ENCODE measurements around the gene SMLR1.

The SMLR1 gene

DNA sequence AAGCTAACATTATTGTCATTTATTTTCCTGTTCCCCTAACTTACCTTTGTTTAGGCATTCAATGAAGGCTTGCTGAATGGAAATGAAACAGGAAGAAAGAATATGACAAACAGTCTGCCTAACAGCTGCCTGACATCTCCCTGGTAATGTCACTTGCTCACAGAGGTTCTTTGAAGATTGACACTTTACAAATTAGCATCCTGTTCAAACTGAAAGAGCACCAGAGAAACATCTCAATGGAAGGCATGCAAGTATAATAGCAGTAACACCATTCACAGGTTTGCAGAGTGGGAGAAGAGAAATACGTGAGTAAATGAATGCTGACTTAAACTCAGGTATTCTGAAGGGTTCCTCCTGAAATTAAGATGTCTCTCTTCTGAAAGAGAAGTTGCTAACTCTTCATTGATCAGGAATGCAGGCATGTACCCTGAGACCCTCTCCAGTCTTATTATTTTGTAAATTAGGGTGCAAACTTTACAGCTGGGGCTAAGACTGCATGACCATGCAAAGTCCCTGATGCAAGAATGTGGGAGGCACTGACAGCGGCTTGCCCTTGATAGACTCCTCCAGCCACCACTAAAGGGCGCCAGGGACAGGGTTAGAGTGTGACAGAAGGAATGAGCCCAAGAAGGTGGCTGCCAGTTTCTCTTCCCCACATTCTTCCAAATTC is 1.3 kb upstream of the SMLR1 start:
- no peak for DNase-seq (ENCODE audit: low spot score)

DNA sequence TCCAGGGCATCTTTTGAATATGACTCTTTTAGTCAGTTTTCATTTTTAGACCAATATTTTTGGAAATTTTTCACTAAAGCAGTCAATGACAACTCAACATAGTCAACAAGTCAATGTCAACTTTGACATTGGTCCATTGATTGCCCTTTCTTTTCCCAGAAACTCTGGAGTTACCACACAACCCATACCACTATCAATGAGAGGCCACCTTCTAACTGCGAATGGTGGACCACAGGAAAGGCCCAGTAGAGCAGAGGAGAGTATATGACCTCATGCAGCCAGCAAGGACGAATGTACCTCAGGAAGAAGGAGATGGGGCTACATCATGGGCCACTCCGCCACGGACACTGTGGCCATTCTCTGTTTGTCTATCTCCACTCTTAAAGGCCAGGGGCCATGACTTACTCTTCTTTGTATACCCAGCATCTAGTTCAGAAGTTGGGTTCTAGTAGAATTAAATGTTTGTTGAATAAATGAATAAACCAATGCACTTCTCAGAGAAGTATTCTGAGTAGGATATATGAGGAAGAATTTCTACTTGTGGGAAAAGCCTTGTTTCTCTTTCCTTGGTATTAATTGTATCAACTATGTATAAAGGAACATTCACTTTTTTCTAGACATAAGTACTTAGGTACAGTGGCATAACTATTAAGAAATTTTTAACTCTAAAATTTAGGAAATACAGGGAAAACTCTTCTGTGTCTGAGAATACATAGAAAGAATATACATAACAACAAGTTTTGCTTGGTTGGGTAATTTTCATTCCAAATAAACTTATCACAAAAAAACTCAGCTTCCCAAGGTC is 562 bp upstream of the SMLR1 start:
- no peak for DNase-seq (ENCODE audit: low spot score)

DNA sequence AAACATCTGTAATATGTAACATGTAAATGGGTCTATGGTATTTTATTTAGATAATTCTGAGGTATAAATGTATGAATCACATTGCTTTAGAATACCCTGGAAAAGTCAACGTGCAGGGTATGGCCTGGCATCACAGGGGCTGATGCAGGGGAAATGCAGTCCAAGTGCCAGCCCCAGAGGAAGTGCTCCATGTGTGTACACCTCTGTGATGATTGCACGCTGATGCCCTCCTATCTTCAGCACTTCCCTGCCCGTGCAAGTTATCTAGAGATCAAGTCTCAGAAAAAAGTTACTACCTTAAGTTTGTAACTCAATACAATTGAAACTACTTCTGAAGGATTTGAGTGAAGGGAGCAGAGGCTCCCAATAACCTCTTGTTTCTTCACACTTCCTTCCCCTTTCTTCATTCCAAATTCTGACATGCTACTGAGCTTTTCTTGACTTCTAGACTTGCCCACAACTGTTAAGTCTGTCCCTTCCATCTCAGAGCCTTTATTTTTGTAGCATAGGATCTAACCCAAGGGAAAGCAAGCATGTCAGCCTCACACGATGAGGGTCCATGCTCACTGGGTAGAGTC is 2.2 kb downstream of the SMLR1 start:
- DNase-seq (ENCODE audit: low spot score), result no peak

DNA sequence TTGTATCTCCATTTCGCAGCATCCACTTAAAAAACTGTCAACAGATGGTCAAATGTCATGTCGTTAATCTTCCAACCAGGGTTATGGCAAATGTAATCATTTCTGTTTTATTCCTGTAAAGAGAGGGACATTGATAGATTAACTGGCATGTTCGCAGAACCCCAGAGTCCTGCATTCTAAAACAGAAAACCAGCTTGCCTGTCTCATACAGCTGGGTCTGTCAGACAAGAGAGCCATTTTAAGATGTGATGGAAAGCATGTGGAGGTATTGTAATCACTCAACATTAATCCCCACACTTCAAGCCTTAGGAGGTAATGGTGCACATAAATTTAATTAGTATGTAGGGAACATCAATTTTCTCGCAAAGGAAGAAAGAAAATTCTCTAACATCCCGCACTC is 4.4 kb downstream of the SMLR1 start:
- no peak for DNase-seq (ENCODE audit: low spot score)

DNA sequence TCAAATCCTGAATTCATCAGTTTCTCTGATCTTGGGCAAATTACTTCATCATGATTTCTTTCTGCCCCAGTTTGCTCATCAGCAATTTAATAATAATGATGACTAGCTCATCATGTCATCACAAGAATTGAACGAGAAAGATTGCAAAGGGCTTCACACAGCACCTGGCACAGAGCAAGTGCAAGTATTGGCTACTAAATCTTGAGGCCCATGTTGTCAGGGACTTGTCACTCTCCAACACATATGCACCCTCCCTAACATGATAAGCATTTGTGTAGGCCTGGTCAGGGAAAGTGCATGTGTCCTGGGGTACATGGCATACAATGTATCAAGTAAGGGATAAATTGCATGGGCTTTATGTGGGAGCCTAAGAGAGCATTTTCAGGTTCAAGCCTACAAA is 6.4 kb downstream of the SMLR1 start:
- DNase-seq (ENCODE audit: low spot score), result no peak

DNA sequence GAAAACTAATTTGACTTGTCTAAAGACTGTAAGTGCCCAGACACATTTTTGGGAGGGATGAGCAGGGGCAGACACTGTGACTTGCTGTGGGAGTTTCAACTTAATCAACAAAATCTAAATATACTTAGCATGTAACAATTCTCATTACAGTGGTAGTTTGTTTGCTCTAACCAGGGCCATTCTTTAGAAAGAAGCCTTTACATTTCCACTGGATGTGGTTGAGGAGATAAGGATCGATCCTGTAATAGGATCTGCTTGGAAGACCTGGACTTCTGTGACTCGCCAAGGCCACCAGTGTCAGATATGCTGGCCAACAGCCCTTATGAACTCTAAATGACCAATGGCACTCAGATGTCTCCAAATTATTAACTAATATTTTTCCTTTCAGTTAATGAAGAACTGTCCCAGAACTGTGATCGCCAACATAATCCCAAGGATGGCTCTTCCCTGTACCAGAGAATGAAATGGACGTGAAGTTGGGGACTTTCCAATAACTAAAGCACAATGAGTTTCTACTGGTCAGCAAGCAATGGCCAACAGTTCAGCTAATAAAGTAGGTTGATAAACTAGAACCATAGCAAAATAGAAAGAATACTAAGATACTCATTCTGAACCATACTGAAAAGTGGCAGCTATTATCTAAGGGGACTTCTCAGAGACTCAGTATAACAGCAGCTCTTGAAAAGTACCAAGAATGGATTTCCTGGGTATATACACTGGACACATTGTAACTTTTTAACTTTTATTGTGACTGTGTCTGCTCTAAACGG is 7.5 kb downstream of the SMLR1 start:
- no peak for DNase-seq (ENCODE audit: low spot score)

DNA sequence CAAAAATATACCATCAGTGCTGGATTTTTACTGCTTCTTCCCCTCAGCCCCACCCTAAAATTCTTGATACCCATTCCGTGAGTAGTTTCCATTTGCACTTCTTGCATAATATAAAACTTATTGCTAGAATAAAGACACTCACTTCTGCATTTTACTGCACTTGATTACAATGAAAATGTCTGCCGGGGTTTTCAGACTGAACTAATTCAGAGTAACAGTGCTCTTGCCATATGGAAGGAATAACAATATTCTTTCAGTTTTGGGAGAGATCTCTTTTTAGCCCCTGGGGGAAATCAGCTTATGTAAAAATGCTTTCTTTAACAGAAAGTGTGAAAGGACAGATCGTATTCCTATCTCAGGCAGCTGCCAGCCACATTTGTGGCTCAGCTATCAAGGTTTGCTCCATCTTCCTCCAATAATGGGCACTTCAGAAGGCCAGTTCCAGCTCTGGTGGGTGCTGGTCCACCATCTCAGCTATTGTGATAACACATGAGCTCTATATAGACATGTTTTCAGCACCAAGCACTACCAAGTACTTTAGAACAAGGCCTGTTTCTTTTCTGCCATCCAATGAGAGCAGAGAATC is 8.9 kb downstream of the SMLR1 start:
- DNase-seq (ENCODE audit: low spot score), result no peak

DNA sequence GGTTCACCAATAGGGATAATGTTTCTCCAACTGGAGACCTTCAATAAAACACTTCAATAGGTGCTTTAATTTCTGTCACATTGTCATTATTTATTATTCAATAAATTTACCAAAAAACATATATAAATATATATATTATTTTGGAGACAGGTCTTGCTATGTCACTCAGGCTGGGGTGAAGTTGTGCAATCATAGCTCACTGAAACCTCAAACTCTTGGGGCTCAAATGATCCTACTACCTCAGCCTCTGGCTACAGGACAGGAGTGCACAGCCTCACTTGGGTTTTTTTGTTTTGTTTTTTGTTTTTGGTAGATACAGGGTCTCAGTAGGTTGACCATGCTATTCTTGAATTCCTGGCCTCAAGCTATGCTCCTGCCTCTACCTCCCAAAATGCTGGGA is 9.9 kb downstream of the SMLR1 start:
- no peak for DNase-seq (ENCODE audit: low spot score)

DNA sequence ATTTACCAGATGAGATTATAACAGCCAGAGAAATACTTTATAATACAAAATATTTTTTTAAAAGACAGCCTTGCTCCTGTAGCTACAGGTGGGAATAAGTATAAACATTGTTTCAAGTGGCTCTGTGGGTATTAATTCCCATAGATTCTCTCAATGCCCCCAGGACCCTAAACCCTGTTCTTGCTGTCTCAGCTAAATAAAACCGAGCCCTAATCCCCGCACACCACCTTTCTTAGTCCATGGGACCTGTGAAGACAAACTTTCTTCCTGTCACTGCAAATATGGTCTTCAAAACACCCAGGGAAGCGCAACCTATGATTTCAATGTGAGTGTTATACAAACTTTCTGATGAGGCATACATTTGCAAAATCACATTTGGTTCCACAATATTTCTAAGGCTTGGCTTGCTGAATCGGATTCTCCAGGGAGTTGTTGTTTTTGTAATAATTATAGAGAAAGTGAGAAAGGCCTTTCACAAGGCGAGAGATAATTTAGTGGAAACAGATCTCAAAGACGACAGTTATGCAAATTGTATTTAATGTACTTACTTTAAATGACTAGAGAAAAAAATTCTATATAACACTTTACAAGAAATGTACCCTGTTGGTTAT is 11.1 kb downstream of the SMLR1 start:
- no peak for DNase-seq (ENCODE audit: low spot score)

DNA sequence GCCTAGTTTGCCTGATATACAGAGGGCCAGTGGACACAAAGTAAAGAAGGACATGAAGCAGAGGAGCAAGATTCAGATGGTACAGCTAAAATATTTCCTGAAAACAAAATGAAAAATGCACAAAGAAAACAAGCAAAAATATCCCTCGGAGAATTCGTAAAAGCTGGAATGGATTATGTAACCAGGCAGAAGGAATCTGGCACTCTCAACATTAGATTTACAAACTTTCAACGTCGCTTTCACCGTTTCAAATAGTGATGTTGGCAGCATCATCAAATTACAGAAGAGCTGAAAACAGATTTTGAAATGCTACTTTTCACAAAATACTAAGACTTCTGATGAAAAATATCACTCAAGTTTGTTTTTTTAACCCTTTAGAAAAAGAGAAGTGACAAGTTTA is 11.7 kb downstream of the SMLR1 start:
- DNase-seq (ENCODE audit: low spot score), result no peak

DNA sequence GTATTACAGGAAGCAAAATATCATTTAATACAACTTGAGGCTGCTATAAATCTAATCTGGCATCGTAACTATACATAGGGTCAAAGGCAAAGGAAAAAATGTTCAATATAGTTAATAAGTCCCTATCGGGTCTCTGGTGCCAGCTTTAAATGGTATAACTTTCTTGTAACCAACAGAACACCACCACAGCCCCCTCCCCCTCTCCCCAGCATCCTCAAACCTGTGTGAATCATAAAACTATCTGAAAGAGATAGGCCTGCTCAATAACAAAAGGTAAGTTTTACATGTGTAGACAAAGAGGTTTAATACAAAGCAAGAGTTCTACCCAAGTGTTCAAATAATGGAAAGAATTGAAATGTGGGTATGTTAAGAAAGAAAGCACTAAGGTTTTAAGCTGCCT is 12.2 kb downstream of the SMLR1 start:
- no peak for DNase-seq (ENCODE audit: low spot score)

DNA sequence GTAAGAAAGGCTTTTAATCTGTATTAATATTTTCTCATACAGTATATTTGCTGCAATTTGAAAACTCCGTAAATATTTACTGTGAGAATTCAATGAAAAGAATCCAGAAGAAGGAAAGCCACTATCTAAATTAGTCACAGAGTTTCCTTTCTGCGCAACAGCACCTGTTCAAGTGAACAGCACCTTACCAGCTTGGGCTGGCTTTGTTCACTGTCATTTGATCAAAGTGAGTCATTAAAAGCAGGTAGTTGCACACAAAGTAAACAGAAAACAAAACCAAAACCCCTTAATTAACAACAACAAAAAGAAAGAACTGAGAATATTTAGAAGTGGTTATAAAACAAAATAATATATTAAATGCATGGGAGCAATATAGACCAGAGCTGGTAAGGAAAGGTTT is 12.8 kb downstream of the SMLR1 start:
- no peak for DNase-seq (ENCODE audit: low spot score)

DNA sequence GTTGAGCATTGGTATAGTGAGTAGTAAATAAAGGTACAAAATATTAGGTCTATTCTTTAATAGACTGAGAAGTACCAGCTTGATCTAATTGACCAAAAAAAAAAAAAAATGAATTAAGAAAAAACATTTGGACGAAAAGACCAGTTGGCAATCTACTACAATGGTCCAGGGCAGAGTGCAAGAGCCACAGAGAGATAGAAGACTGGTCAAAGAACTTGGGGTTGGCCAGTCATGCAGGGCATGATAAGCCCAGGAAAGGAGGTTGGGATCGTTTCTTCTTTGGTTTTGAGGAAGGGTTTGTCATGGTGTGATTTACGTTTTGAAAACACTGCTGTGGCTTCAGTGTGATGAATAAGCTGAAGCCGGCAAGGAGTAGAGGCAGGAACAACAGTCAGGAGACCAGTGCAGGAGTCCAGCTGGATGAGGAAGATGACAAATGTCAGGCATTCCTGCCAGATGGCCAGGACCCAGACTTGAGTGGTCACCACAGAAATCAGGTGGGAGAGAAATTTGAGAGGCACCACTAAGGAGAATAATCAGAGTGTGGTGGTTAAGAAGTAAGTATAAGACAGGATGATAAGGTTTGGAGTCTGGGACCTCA is 14.0 kb downstream of the SMLR1 start:
- no peak for DNase-seq (ENCODE audit: low spot score)

DNA sequence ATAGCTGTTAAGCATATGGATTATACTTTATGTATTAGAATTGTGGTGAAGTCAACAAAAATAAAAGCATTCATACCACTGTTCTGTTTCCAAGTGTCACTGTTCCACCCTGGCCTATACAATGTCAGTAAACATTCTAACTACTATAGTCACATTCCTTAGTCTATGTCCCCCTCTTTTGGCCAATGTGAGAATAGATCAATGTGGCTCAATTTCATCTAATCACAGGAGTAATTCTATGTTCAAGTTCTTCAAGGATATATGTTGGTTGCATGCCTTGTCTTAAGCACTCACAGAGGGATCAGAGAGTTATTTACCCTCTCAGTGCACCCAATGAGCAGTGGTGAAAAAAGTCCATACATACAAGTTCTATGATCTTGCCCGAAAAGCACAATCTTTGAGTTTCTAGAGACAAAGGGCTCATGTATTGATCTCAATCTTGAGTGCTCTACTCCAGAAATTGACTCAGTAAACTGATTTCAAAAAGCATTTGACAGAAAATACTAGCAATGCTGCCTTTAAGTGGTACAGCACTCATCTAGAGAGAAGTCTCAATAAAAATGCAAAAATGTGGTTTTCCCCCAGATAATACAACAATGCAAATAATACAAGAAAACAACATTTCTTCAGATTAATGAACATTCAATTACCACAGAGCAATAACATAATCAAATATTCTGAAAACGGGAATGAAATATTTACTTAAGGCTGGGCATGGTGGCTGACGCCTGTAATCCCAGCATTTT is 16.5 kb downstream of the SMLR1 start:
- peak; percentile 25 for DNase-seq (ENCODE audit: low spot score)

DNA sequence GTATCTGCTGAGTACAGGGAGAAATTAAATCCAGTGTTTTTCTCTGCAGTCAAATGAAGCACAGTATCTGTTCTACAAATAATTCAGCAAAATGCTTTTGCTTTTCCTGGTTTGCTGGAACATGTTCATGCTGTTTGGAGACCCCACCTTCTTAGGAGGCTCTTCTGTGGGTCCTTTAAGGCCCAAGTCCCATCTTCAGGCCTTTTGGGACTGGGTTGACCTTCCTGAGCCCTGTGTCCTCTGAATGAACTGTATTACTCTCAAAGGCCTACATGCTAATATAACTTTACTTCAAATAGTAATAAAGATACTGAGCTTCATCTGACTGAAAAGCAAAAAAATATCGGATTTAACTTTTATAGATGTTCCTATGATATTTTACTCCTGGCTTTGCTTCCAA is 19.3 kb downstream of the SMLR1 start:
- DNase-seq (ENCODE audit: low spot score), result no peak

DNA sequence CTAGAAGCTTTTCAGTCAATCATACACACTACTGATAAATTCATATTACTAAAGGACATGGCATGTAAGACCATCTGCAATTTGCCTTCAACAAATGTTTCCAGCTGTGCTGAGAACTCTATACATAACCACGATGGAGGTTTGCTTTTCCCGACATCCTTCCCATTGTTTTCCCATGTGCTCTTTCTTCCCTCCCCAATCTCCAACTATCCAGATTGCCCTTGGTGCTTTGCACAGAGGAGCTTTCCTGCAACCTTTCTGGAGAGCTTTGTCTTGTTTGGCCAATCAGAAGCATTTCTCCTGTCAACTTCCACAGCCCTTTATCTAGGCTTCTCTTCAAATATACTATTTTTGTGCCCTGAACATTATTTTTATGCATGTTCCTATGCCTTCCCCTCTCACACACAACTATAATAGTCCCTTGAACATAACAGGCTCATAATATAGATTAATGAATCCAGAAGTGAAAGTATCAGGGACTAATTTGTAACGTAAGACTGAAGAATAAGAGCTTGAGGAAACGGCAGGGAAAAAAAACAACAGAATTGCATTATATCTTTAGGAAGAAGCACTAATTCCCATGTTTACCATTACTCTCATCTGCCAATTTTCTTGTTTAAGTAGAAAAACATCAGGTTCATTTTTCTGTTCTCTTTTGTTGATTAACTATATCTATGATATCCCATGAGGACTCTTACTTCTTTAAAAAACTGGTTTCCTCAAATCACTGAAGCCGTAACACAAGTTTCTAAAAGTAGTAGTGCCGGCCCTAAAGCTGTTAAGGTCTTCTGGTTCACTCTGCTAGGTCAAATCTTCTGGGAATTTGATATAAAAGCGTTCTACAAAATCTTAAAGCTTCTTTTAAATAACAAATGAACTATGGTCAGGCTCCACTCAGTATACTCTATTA is 20.1 kb downstream of the SMLR1 start:
- DNase-seq (ENCODE audit: low spot score), result no peak

DNA sequence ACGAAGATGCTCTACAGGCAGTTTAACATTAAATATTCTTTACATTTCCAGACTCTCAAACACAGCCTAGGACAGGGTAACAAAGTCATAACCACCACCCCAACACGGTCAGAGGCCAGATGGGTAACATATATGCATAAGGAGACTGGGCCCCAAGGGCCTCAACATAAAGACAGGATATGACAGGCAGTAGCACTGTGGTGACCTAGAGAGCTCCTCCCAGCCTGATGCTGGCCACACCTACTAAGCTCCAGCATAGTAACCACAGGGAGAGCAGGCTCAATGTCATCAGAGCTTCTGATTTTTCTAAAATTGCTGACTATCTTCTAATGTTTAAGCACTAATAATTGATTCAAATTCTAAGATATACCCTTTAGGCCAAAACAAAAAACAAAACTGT is 21.7 kb downstream of the SMLR1 start:
- no peak for DNase-seq (ENCODE audit: low spot score)

DNA sequence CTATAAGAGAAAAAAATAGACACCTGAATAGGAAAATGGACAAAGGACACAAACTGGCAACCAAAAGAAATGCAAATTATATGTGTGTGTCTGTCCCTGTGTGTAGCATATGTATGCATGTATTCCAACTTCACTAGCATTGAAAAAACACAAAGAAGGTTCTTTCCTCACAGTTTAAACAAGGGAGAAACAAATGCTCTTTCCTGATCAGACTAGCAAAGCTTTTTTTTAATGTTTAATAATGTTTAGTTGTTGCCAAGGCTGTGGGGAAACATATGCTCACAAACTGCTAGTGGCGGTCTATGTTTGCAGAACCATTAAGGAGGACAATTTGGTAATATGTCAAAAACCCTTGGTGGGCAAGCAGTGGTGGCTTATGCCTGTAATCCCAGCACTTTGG is 22.4 kb downstream of the SMLR1 start:
- peak; percentile 21 for DNase-seq (ENCODE audit: low spot score)

DNA sequence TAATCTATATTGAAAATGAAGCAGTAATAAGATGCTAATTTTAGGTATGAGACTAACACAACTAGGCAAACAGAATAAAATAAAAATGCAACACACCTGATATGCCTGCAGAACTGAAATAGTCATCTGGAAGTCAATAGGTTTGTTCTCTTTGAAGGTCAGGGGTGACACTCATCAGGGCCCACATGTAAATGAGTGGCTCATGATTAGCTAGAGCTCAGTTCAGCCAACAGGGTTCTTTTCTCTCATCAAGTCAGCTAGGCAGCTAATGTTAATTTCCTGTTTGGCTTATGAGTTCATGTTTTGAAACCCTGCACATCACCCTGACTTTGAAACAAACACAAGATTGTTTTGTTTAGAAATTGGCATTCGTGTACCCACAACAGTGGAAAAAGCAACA is 23.8 kb downstream of the SMLR1 start:
- DNase-seq (ENCODE audit: low spot score), result no peak
